HFFc6 (cell line): ENCODE results near the gene SORCS3. TPM values are rescaled to one million over a fixed set of nuclear protein-coding genes. Genes with fewer than 3 reads are reported as not detected.

Experiments used
- DNase-seq: peaks from one replicate; pipeline ENCODE4 v3.0.0-alpha.2; 2018
- H3K27ac Mint-ChIP-seq: 2 replicates; pipeline ENCODE4 v1.8.0; 2020; ENCODE audit warnings: mild to moderate bottlenecking, mixed read lengths
- H3K27me3 Mint-ChIP-seq: 2 replicates; pipeline ENCODE4 v1.8.0; 2021; ENCODE audit warnings: mild to moderate bottlenecking, moderate library complexity, mixed read lengths; ENCODE audit not compliant: insufficient read depth
- H3K36me3 Mint-ChIP-seq: 2 replicates; pipeline ENCODE4 v1.8.0; 2021; ENCODE audit warnings: low read depth, mixed read lengths
- H3K4me1 Mint-ChIP-seq: 2 replicates; pipeline ENCODE4 v1.8.0; 2020; ENCODE audit warnings: low read depth, mixed read lengths
- H3K4me3 Mint-ChIP-seq: 2 replicates; pipeline ENCODE4 v1.8.0; 2020; ENCODE audit warnings: mild to moderate bottlenecking, moderate library complexity, mixed read lengths
- H3K9me3 Mint-ChIP-seq: 2 replicates; pipeline ENCODE4 v1.8.0; 2020; ENCODE audit warnings: mild to moderate bottlenecking, mixed read lengths
- CTCF ChIP-seq: fragments of 200-600 bp; sonication (generic); IDR thresholded peaks from 2 replicates; pipeline ENCODE4 v1.5.0; 2021; ENCODE audit warnings: antibody characterized with exemption, mild to moderate bottlenecking
- total RNA-seq, 6 experiments: library from RNA; stranded (reverse); fragmentation: NEBNext Ultra II Directional; extraction: Animal tissue kit (Norgen Biotek cat#: 25700); gene quantifications; 2 replicates in 1 of 6; 3 replicates in 5 of 6; pipeline ENCODE4 v1.2.3, GENCODE V29; 2021

SORCS3 gene
- total RNA-seq, 6 experiments from 2014 or later, result not detected

GRCh38 chr10:104892879-104893617 is 252.0 kb downstream of the SORCS3 start:
- peaks cover 37% of the 10 kb centered on the region for H3K9me3 Mint-ChIP-seq
- no peak for DNase-seq
- TF ChIP-seq CTCF, result no peak
- H3K36me3 Mint-ChIP-seq, result no peaks in the 10 kb centered on the region
- no peaks in the 10 kb centered on the region for H3K27me3 Mint-ChIP-seq
- no peak overlapping the region for H3K4me3 Mint-ChIP-seq
- H3K4me1 Mint-ChIP-seq, result no peaks in the 10 kb centered on the region
- H3K27ac Mint-ChIP-seq, result no peak overlapping the region

- no peak overlapping the region for H3K4me3 Mint-ChIP-seq
- no peaks in the 10 kb centered on the region for H3K4me1 Mint-ChIP-seq
- H3K36me3 Mint-ChIP-seq, result no peaks in the 10 kb centered on the region
- H3K9me3 Mint-ChIP-seq, result peaks cover 33% of the 10 kb centered on the region
- no peak overlapping the region for H3K27ac Mint-ChIP-seq
- no peak for DNase-seq
- TF ChIP-seq CTCF, result no peak
- no peaks in the 10 kb centered on the region for H3K27me3 Mint-ChIP-seq
Measured at GRCh38 chr10:104893701-104894100, 252.6 kb downstream of the SORCS3 start.

GRCh38 chr10:104894681-104895080 is 253.6 kb downstream of the SORCS3 start:
- Mint-ChIP-seq H3K36me3 (no peaks in the 10 kb centered on the region), H3K4me3 (no peak overlapping the region), H3K9me3 (peaks cover 27% of the 10 kb centered on the region), H3K27ac (no peak overlapping the region), H3K4me1 (no peaks in the 10 kb centered on the region), H3K27me3 (no peaks in the 10 kb centered on the region)
- DNase-seq, result no peak
- no peak for TF ChIP-seq CTCF

DNA sequence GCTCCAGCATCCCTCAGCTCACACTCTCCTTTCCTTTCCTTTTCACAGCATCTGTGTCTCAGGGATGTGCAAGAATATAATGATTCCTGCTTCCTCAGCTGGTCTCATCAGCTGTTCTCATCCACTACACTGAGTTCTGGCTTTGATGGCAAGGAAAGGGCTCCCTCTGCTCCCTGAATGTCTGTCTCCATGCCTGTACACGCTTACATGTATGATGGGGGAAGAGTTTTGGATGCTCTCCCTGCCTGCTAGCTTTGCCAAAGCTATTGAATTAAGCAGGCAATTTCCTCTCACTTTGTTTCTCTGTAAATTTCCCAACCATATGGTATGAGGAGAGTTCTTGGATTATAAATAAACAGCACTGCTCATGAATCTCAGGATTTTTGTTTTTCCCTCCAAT is 254.5 kb downstream of the SORCS3 start:
- Mint-ChIP-seq H3K36me3 (no peaks in the 10 kb centered on the region), H3K4me1 (no peaks in the 10 kb centered on the region), H3K27me3 (no peaks in the 10 kb centered on the region), H3K4me3 (no peak overlapping the region), H3K27ac (no peak overlapping the region), H3K9me3 (peaks cover 20% of the 10 kb centered on the region)
- no peak for TF ChIP-seq CTCF
- no peak for DNase-seq

- Mint-ChIP-seq H3K27me3 (no peaks in the 10 kb centered on the region), H3K36me3 (no peaks in the 10 kb centered on the region), H3K9me3 (peaks cover 16% of the 10 kb centered on the region), H3K4me3 (no peak overlapping the region), H3K4me1 (no peaks in the 10 kb centered on the region), H3K27ac (no peak overlapping the region)
- DNase-seq, result no peak
- no peak for TF ChIP-seq CTCF
Measured at GRCh38 chr10:104895981-104896380, 254.9 kb downstream of the SORCS3 start.
